ENCODE measurements around the gene ATG10. TPM values are rescaled to one million over a fixed set of nuclear protein-coding genes. Genes with fewer than 3 reads are reported as not detected.

ATG10 gene
- polyA plus RNA-seq, 1 donor from 2014 or later = 12.1 TPM

DNA sequence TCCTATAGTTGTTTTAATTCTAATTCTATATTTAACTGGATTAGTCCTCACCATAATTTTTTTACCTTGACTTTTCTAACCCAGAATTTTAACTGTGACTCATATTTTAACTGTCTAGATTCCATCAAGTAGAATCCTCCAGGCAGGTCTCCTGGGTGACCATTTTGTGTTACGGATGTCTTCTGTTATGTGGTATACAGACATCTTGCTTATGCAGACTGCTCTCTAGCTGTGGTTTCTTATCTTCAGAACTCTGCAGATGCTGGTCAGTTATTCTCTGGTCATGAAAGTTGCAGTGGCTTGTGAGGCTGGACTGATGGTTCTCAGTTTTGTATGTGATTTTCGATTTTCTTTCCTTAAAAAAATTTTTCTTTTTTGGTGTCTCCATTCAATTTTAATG is 139.4 kb downstream of the ATG10 start:
- H2AFZ ChIP-seq (ENCODE audit: low read depth, low read length) = no peak overlapping the region
- H3K27ac ChIP-seq (ENCODE audit: low read length) = no peak overlapping the region
- no peak overlapping the region for H3K4me3 ChIP-seq (ENCODE audit: low read length)
- no peaks in the 10 kb centered on the region for H3K36me3 ChIP-seq (ENCODE audit: insufficient read depth, low read length)
- no peak overlapping the region for H3K9ac ChIP-seq (ENCODE audit: low read length)
- H3K4me2 ChIP-seq (ENCODE audit: low read length) = no peak overlapping the region
- H3K9me2 ChIP-seq (ENCODE audit: insufficient read depth, low read length) = no peaks in the 10 kb centered on the region
- no peaks in the 10 kb centered on the region for H3K27me3 ChIP-seq (ENCODE audit: insufficient read depth, low read depth, low read length)
- H3F3A ChIP-seq (ENCODE audit: insufficient read depth, low read length, poor library complexity, severe bottlenecking) = no peaks in the 10 kb centered on the region
- H3K9me3 ChIP-seq (ENCODE audit: low read length) = no peaks in the 10 kb centered on the region
- H4K20me1 ChIP-seq (ENCODE audit: insufficient read depth) = no peaks in the 10 kb centered on the region
- TF ChIP-seq POLR2AphosphoS5 (IDR thresholded peaks at IDR 0.05) (no peak), TAF1 (IDR thresholded peaks at IDR 0.05; ENCODE audit: low read depth) (no peak), SMC3 (conservative IDR thresholded peaks at IDR 0.05; ENCODE audit: poor library complexity) (no peak), EP300 (conservative IDR thresholded peaks at IDR 0.05; ENCODE audit: poor library complexity, severe bottlenecking) (no peak), RAD21 (conservative IDR thresholded peaks at IDR 0.05) (no peak), EZH2 (IDR thresholded peaks at IDR 0.05; ENCODE audit: borderline replicate concordance, insufficient read depth, low read length, poor library complexity, severe bottlenecking) (no peak)
- TF ChIP-seq, protein P1, sequence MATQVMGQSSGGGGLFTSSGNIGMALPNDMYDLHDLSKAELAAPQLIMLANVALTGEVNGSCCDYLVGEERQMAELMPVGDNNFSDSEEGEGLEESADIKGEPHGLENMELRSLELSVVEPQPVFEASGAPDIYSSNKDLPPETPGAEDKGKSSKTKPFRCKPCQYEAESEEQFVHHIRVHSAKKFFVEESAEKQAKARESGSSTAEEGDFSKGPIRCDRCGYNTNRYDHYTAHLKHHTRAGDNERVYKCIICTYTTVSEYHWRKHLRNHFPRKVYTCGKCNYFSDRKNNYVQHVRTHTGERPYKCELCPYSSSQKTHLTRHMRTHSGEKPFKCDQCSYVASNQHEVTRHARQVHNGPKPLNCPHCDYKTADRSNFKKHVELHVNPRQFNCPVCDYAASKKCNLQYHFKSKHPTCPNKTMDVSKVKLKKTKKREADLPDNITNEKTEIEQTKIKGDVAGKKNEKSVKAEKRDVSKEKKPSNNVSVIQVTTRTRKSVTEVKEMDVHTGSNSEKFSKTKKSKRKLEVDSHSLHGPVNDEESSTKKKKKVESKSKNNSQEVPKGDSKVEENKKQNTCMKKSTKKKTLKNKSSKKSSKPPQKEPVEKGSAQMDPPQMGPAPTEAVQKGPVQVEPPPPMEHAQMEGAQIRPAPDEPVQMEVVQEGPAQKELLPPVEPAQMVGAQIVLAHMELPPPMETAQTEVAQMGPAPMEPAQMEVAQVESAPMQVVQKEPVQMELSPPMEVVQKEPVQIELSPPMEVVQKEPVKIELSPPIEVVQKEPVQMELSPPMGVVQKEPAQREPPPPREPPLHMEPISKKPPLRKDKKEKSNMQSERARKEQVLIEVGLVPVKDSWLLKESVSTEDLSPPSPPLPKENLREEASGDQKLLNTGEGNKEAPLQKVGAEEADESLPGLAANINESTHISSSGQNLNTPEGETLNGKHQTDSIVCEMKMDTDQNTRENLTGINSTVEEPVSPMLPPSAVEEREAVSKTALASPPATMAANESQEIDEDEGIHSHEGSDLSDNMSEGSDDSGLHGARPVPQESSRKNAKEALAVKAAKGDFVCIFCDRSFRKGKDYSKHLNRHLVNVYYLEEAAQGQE (IDR thresholded peaks at IDR 0.05; ENCODE audit: borderline replicate concordance) = no peak
- H3K79me2 ChIP-seq (replicated peaks; ENCODE audit: insufficient read depth, low read length) = no peaks in the 10 kb centered on the region

DNA sequence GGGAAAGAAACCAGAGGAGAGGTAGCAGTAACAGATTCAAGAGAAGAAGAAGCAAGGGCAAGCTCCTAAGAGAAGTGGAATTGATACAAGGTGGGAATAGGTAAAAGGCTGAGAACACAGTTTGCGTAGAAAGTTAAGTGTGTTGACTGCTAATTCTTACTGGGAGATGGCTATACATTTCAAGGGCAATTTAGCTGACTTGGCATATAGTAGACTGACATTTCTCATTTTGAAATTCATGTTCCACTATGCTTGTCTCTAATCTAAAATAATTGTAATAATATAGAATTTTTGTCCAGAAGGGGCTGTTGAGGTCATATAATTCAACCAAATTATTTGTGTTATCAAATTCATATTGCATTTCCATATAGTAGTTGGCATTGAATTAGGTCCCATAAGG is 144.0 kb downstream of the ATG10 start:
- Histone ChIP-seq H3K27me3 (ENCODE audit: insufficient read depth, low read depth, low read length) (no peaks in the 10 kb centered on the region), H2AFZ (ENCODE audit: low read depth, low read length) (no peak overlapping the region), H3K4me2 (ENCODE audit: low read length) (no peak overlapping the region), H4K20me1 (ENCODE audit: insufficient read depth) (no peaks in the 10 kb centered on the region), H3K9me3 (ENCODE audit: low read length) (no peaks in the 10 kb centered on the region), H3K36me3 (ENCODE audit: insufficient read depth, low read length) (no peaks in the 10 kb centered on the region), H3K9me2 (ENCODE audit: insufficient read depth, low read length) (no peaks in the 10 kb centered on the region), H3F3A (ENCODE audit: insufficient read depth, low read length, poor library complexity, severe bottlenecking) (no peaks in the 10 kb centered on the region), H3K9ac (ENCODE audit: low read length) (no peak overlapping the region), H3K27ac (ENCODE audit: low read length) (no peak overlapping the region), H3K4me3 (ENCODE audit: low read length) (no peak overlapping the region), H3K79me2 (replicated peaks; ENCODE audit: insufficient read depth, low read length) (no peaks in the 10 kb centered on the region)
- TF ChIP-seq MXI1 (conservative IDR thresholded peaks at IDR 0.05; ENCODE audit: poor library complexity, severe bottlenecking) (no peak), SMC3 (conservative IDR thresholded peaks at IDR 0.05; ENCODE audit: poor library complexity) (no peak), EP300 (conservative IDR thresholded peaks at IDR 0.05; ENCODE audit: poor library complexity, severe bottlenecking) (no peak), POLR2AphosphoS5 (IDR thresholded peaks at IDR 0.05) (no peak), EZH2 (IDR thresholded peaks at IDR 0.05; ENCODE audit: borderline replicate concordance, insufficient read depth, low read length, poor library complexity, severe bottlenecking) (no peak), TAF1 (IDR thresholded peaks at IDR 0.05; ENCODE audit: low read depth) (no peak), RAD21 (conservative IDR thresholded peaks at IDR 0.05) (no peak)
- TF ChIP-seq, protein P1 (IDR thresholded peaks at IDR 0.05; ENCODE audit: borderline replicate concordance) = no peak
- TF ChIP-seq, protein P2, sequence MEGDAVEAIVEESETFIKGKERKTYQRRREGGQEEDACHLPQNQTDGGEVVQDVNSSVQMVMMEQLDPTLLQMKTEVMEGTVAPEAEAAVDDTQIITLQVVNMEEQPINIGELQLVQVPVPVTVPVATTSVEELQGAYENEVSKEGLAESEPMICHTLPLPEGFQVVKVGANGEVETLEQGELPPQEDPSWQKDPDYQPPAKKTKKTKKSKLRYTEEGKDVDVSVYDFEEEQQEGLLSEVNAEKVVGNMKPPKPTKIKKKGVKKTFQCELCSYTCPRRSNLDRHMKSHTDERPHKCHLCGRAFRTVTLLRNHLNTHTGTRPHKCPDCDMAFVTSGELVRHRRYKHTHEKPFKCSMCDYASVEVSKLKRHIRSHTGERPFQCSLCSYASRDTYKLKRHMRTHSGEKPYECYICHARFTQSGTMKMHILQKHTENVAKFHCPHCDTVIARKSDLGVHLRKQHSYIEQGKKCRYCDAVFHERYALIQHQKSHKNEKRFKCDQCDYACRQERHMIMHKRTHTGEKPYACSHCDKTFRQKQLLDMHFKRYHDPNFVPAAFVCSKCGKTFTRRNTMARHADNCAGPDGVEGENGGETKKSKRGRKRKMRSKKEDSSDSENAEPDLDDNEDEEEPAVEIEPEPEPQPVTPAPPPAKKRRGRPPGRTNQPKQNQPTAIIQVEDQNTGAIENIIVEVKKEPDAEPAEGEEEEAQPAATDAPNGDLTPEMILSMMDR (IDR thresholded peaks at IDR 0.05; ENCODE audit: poor library complexity, severe bottlenecking) = no peak

All from neural cell (in vitro differentiated cells).